Measurements from ENCODE around the gene FSD1.

The FSD1 gene

GRCh38 chr19:4365341-4365740 is 60.9 kb downstream of the FSD1 start:
- no peak for DNase-seq (ENCODE audit: low read depth)

- DNase-seq (ENCODE audit: low read depth), result no peak
These were observed 61.6 kb downstream of the FSD1 start for GRCh38 chr19:4365791-4366665.

- no peak for DNase-seq (ENCODE audit: low read depth)
These were observed 62.4 kb downstream of the FSD1 start for GRCh38 chr19:4366666-4367335.

GRCh38 chr19:4367336-4367723 is 62.9 kb downstream of the FSD1 start:
- DNase-seq (ENCODE audit: low read depth), result no peak

- DNase-seq (ENCODE audit: low read depth), result no peak
These were observed 63.4 kb downstream of the FSD1 start for GRCh38 chr19:4367781-4368127.

- DNase-seq (ENCODE audit: low read depth), result no peak
These were observed 63.9 kb downstream of the FSD1 start for GRCh38 chr19:4368128-4368820.

GRCh38 chr19:4369109-4369887 is 64.9 kb downstream of the FSD1 start:
- DNase-seq (ENCODE audit: low read depth), result peak; percentile 50

GRCh38 chr19:4369888-4370260 is 65.5 kb downstream of the FSD1 start:
- DNase-seq (ENCODE audit: low read depth), result peak; percentile 68

GRCh38 chr19:4370418-4371041 is 66.1 kb downstream of the FSD1 start:
- DNase-seq (ENCODE audit: low read depth), result no peak

- DNase-seq (ENCODE audit: low read depth), result no peak
These were observed 67.1 kb downstream of the FSD1 start for GRCh38 chr19:4371247-4372164.

- DNase-seq (ENCODE audit: low read depth), result no peak
These were observed 68.0 kb downstream of the FSD1 start for GRCh38 chr19:4372165-4373012.

- no peak for DNase-seq (ENCODE audit: low read depth)
These were observed 68.6 kb downstream of the FSD1 start for GRCh38 chr19:4373013-4373367.

Measured in stimulated activated CD8-positive, alpha-beta memory T cell treated with anti-CD3 and anti-CD28 coated beads, Interleukin-4, amount 100 ng/mL, for 24 hours (primary cell).